G401 (cell line): ENCODE results near the gene KCNQ1. TPM values are rescaled to one million over a fixed set of nuclear protein-coding genes. Genes with fewer than 3 reads are reported as not detected.

ENCODE experiments used
- DNase-seq: peaks from one replicate; pipeline ENCODE4 v3.0.0-alpha.2; 2015; ENCODE audit warnings: low spot score
- in situ Hi-C: cut with HindIII; loops from 2 replicates; pipeline ENCODE4 v1.10.0; 2016; ENCODE audit warnings: low sequenced_read_pairs, mixed read lengths
- total RNA-seq: library from RNA; depleted of rRNA; stranded (reverse); fragments of >200 nt; shearing (Covaris generic); gene quantifications from 2 replicates; pipeline ENCODE4 v1.2.3, GENCODE V29; 2014

The KCNQ1 gene
- total RNA-seq, 1 experiment from 2014 or later: 0.85 TPM

DNA sequence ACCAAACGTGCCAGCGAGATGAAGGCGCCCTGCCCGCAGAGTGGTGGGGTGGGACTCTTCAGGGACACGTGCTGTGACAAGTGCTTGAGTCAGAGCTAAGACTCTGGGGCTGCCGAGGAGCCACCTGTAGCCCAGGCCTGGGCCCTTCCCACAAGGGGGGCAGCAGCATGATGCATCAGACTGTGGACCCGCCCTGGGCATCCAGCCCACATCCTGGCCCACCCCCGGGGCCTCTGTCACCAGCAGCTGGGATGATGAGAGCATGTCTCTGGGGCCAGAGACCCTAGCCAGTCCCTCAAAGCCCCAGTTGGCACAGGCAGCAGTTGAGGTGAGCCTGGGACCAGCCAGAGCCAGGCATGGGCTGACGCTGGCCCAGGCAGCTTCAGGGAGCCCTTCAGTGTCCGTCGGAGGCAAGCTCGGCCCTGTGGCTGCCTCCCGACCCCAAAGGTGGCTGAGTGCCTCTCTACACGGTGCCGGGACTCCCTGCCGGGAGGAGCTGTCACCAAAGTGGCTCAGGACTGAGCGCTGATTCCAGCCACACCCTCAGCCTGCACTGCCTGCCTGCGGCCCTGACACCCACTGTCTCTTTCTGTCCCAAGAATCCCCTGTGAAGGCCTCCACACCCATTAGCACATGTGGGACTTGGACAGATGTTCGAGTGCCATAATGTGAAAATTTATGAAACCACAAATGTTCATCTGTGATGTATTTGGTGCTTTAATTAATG is 399.5 kb downstream of the KCNQ1 start:
- in situ Hi-C loops: no loop called here
- no peak for DNase-seq

- in situ Hi-C loops: no loop called here
- no peak for DNase-seq
Observed at GRCh38 chr11:2844996-2845395, 400.2 kb downstream of the KCNQ1 start.

- no peak for DNase-seq
- in situ Hi-C loops: no loop called here
Observed at GRCh38 chr11:2846056-2846455, 401.2 kb downstream of the KCNQ1 start.

- DNase-seq: no peak
- in situ Hi-C loops: no loop called here
Observed at GRCh38 chr11:2846470-2846869, 401.7 kb downstream of the KCNQ1 start.

GRCh38 chr11:2847561-2847960 is 402.8 kb downstream of the KCNQ1 start:
- in situ Hi-C loops: no loop called here
- DNase-seq: no peak

DNA sequence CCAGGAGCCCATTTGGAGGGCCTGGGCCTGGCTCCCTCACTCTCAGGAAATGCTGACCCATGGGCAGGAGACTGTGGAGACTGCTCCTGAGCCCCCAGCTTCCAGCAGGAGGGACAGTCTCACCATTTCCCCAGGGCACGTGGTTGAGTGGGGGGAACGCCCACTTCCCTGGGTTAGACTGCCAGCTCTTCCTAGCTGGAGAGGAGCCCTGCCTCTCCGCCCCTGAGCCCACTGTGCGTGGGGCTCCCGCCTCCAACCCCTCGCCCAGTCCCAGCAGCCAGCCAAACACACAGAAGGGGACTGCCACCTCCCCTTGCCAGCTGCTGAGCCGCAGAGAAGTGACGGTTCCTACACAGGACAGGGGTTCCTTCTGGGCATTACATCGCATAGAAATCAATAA is 403.7 kb downstream of the KCNQ1 start:
- DNase-seq: no peak
- in situ Hi-C loops: no loop called here

GRCh38 chr11:2849994-2850770 is 405.4 kb downstream of the KCNQ1 start:
- in situ Hi-C loops: no loop called here
- peak; percentile 69 for DNase-seq

GRCh38 chr11:2853401-2853800 is 408.6 kb downstream of the KCNQ1 start:
- DNase-seq: no peak

GRCh38 chr11:2853997-2854560 is 409.3 kb downstream of the KCNQ1 start:
- no peak for DNase-seq
- in situ Hi-C loops: no loop called here

More at GRCh38 chr11:2853401-2853800, 408.6 kb downstream of the KCNQ1 start:
- in situ Hi-C loops: no loop called here

DNA sequence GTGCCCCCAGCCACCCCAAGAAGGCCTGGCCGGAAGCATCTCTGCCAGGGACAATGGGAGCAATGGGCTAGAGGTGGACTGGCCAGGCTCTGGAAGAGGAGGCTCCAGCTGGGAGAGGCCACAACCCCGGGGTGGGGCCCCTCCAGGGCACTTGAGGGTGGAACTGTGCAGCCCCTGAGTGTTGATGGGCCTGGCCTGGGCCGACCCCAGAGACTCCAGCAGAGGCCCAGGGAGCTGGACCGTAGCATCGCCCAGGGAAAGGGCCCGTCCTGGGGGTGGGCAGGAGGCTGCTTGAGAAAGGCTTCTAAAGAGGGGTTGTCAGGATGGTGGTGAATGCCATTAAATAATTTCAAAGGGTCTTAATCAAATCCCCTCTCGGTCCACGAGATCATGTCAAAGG is 410.4 kb downstream of the KCNQ1 start:
- in situ Hi-C loops: no loop called here
- no peak for DNase-seq

DNA sequence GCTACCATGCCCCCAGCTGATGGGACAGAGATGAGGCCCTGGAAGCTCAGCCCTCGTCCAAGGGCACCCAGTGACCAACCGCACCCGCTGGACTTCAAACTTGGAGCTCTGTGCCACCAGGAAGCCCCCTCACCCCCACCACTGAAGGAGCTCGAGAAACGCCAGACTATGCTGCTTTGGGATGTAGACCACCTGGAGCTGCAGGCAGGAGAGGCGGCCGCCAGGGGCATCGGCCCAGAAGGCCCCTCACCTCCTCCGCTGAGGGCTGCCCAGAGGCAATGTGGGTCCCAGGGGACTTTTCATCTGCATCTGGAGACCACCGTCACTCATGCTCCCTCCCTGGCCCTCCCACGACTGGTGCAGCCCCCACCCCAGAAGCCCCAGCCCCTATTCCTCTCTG is 412.5 kb downstream of the KCNQ1 start:
- no peak for DNase-seq
- in situ Hi-C loops: no loop called here

DNA sequence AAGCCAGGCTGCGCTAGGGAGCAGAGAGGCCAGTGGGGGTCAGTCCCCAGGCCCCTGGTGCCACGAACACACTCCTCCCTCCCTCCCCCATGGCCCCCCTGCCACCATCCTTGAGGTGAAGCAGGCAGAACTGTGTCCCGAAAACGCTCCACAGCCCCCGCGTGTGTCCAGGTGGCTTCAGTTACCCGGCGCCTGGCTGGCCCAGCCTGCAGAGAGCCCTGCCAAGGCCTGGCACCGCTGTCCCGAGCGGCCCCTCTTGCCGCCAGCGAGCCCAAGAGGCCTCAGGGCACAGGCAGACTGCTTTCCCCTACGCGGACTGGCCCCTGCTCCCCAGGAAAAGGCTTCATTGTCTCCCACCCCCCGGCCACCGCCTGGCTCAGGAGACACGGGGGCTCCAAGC is 413.1 kb downstream of the KCNQ1 start:
- in situ Hi-C loops: no loop called here
- no peak for DNase-seq

- in situ Hi-C loops: no loop called here
- DNase-seq: no peak
Observed at GRCh38 chr11:2858995-2859698, 414.3 kb downstream of the KCNQ1 start.

DNA sequence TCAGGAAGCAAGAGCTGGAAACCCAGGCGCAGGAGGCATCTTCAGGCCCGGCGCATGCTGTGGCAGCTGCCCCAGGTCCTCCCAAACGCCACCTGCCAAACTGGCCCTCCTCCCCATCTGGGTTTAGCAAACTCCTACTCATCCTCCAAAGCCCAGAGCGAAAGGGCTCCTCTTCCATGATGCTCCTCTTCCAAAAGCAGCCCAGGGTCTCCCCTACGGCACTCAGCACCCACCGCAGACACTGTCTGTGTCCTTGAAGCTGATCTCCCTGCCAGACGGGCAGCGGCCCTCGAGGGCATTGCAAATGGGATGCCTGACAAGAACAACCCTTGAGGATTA is 414.9 kb downstream of the KCNQ1 start:
- in situ Hi-C loops: no loop called here
- DNase-seq: no peak

DNA sequence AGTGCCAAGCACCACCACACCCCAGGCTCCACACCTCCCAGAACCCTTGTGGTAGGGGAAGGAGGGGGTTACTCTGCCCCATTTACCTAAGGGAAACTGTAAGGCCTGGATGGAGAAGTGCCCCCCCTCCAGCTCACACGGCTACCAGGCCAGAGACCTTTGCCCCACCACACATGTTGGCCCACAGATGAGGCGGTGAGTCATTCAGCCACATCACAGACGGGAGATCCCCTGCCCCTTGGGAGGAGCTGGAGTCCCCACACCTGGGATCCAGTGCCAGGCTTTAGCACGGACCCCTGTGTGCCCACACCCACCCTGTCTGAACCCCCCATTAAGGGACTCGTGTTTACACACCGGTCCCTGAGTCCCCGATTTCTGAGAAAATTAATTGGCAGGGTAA is 415.8 kb downstream of the KCNQ1 start:
- no peak for DNase-seq

GRCh38 chr11:2862395-2863275 is 417.8 kb downstream of the KCNQ1 start:
- no peak for DNase-seq
- in situ Hi-C loops: no loop called here

More for the DNA sequence above, 415.8 kb downstream of the KCNQ1 start:
- in situ Hi-C loops: no loop called here

DNA sequence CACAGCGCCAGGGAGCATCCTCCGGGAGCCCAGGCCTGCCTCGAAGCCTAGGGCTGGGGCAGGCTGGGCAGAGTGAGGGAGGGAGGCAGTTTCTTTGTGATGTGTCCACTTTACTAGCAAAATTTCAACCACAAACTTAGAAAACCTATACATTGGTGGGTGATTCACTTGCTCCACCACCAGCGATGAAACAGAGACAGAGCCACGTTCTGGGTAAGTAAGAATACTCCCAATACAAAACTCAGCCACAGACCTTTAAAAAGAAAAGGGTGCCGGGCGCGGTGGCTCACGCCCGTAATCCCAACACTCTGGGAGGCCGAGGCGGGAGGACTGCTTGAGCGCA is 418.4 kb downstream of the KCNQ1 start:
- DNase-seq: no peak
- in situ Hi-C loops: no loop called here

GRCh38 chr11:2864901-2865300 is 420.1 kb downstream of the KCNQ1 start:
- in situ Hi-C loops: no loop called here
- DNase-seq: no peak

DNA sequence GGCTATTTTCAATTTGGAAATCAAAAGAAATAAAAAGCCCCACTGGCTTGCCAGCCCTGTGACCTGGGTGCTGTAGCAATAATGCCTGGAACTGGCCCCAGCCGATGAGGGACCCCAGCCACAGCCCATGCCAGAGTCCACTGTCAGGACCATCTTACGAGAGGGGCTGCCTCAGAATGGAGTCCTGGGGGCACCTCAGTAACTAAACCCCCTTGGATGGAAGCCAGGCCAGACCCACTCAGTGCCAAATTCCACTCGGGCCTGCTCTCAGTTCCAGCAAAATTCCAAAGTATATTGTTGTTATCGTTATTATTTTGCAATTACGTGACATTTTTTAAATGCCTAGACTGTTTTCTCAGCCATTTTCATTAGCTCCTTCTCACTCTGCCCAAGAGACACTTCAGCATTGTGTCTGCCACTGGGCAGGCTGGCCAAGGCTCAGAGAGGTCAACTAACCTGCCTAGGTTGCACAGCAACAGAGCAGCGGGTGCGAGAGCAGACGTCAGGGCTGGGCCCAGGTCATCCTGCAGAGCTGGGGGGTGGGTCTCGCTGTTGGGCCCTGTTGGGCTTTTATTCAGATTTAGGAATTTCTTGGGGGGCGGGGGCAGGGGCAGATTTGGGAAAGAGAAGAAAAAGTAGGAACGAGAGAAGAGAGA is 421.2 kb downstream of the KCNQ1 start:
- in situ Hi-C loops: no loop called here
- DNase-seq: no peak
